Measurements from ENCODE around the gene NCKAP5L.
"Not testable (repeated sequence)": the region's sequence is repeated elsewhere in the genome, so short reads cannot be mapped to it uniquely, and the experiment has no call there.

The NCKAP5L gene

GRCh38 chr12:49828133-49829091 lies at the start of gene NCKAP5L:
Gene NCKAP5L, minus strand, starts transcription at chr12:49828413. Its CDS starts 24,369 bp downstream, at chr12:49804044.
- Histone ChIP-seq H3K9me3 (ENCODE audit: control insufficient read depth, insufficient read depth, low read length) (no peaks in the 10 kb centered on the region), H3K27me3 (ENCODE audit: control insufficient read depth, insufficient read depth, low read length) (no peaks in the 10 kb centered on the region), H3K9ac (ENCODE audit: low read depth, low read length) (peak within 1 kb of the TSS; percentile 70), H3K4me3 (ENCODE audit: low read depth, low read length) (peak within 1 kb of the TSS; percentile 90), H3K36me3 (ENCODE audit: control insufficient read depth, insufficient read depth, low read length) (no peaks in the 10 kb centered on the region), H3K27ac (ENCODE audit: low read depth, low read length) (peak within 1 kb of the TSS; percentile 93), H3K4me1 (ENCODE audit: control insufficient read depth, insufficient read depth, low read length) (peaks cover 35% of the 10 kb centered on the region)

- Histone ChIP-seq H3K9me3 (ENCODE audit: control insufficient read depth, insufficient read depth, low read length) (peaks cover 5% of the 10 kb centered on the region; the same call in 1 of the 2 replicates), H3K27me3 (ENCODE audit: control insufficient read depth, insufficient read depth, low read length) (no peaks in the 10 kb centered on the region), H3K27ac (ENCODE audit: low read depth, low read length) (no peak overlapping the region), H3K9ac (ENCODE audit: low read depth, low read length) (no peak overlapping the region), H3K4me1 (ENCODE audit: control insufficient read depth, insufficient read depth, low read length) (peaks cover 2% of the 10 kb centered on the region), H3K36me3 (ENCODE audit: control insufficient read depth, insufficient read depth, low read length) (no peaks in the 10 kb centered on the region), H3K4me3 (ENCODE audit: low read depth, low read length) (no peak overlapping the region)
Observed at GRCh38 chr12:49877066-49877465, 48.9 kb upstream of the NCKAP5L start.

GRCh38 chr12:49876070-49876469 lies 47.9 kb upstream of the NCKAP5L start:
- Histone ChIP-seq H3K9me3 (ENCODE audit: control insufficient read depth, insufficient read depth, low read length) (peaks cover 5% of the 10 kb centered on the region; the same call in 1 of the 2 replicates), H3K27ac (ENCODE audit: low read depth, low read length) (no peak overlapping the region)

GRCh38 chr12:49875115-49875720 lies 47.0 kb upstream of the NCKAP5L start:
- Histone ChIP-seq H3K9me3 (ENCODE audit: control insufficient read depth, insufficient read depth, low read length) (peaks cover 5% of the 10 kb centered on the region; the same call in 1 of the 2 replicates), H3K4me3 (ENCODE audit: low read depth, low read length) (no peak overlapping the region), H3K27ac (ENCODE audit: low read depth, low read length) (no peak overlapping the region), H3K9ac (ENCODE audit: low read depth, low read length) (no peak overlapping the region), H3K36me3 (ENCODE audit: control insufficient read depth, insufficient read depth, low read length) (no peaks in the 10 kb centered on the region), H3K27me3 (ENCODE audit: control insufficient read depth, insufficient read depth, low read length) (no peaks in the 10 kb centered on the region), H3K4me1 (ENCODE audit: control insufficient read depth, insufficient read depth, low read length) (no peaks in the 10 kb centered on the region)

More at GRCh38 chr12:49876070-49876469, 47.9 kb upstream of the NCKAP5L start:
- no peaks in the 10 kb centered on the region for H3K4me1 ChIP-seq (ENCODE audit: control insufficient read depth, insufficient read depth, low read length)
- H3K27me3 ChIP-seq (ENCODE audit: control insufficient read depth, insufficient read depth, low read length) = no peaks in the 10 kb centered on the region
- no peak overlapping the region for H3K9ac ChIP-seq (ENCODE audit: low read depth, low read length)
- no peaks in the 10 kb centered on the region for H3K36me3 ChIP-seq (ENCODE audit: control insufficient read depth, insufficient read depth, low read length)
- H3K4me3 ChIP-seq (ENCODE audit: low read depth, low read length) = no peak overlapping the region

- Histone ChIP-seq H3K27ac (ENCODE audit: low read depth, low read length) (no peak overlapping the region), H3K27me3 (ENCODE audit: control insufficient read depth, insufficient read depth, low read length) (no peaks in the 10 kb centered on the region), H3K36me3 (ENCODE audit: control insufficient read depth, insufficient read depth, low read length) (no peaks in the 10 kb centered on the region), H3K9me3 (ENCODE audit: control insufficient read depth, insufficient read depth, low read length) (peaks cover 5% of the 10 kb centered on the region; the same call in 1 of the 2 replicates), H3K4me3 (ENCODE audit: low read depth, low read length) (no peak overlapping the region), H3K4me1 (ENCODE audit: control insufficient read depth, insufficient read depth, low read length) (no peaks in the 10 kb centered on the region), H3K9ac (ENCODE audit: low read depth, low read length) (no peak overlapping the region)
Observed at GRCh38 chr12:49874142-49874897, 46.1 kb upstream of the NCKAP5L start.

GRCh38 chr12:49873361-49873934 lies 45.2 kb upstream of the NCKAP5L start:
- no peaks in the 10 kb centered on the region for H3K36me3 ChIP-seq (ENCODE audit: control insufficient read depth, insufficient read depth, low read length)
- peaks cover 4% of the 10 kb centered on the region; the same call in 1 of the 2 replicates for H3K9me3 ChIP-seq (ENCODE audit: control insufficient read depth, insufficient read depth, low read length)
- H3K27ac ChIP-seq (ENCODE audit: low read depth, low read length) = no peak overlapping the region
- H3K4me3 ChIP-seq (ENCODE audit: low read depth, low read length) = no peak overlapping the region
- H3K4me1 ChIP-seq (ENCODE audit: control insufficient read depth, insufficient read depth, low read length) = no peaks in the 10 kb centered on the region
- H3K9ac ChIP-seq (ENCODE audit: low read depth, low read length) = no peak overlapping the region
- no peaks in the 10 kb centered on the region for H3K27me3 ChIP-seq (ENCODE audit: control insufficient read depth, insufficient read depth, low read length)

GRCh38 chr12:49872781-49873181 lies 44.6 kb upstream of the NCKAP5L start:
- H3K4me1 ChIP-seq (ENCODE audit: control insufficient read depth, insufficient read depth, low read length) = no peaks in the 10 kb centered on the region

GRCh38 chr12:49872381-49872780 lies 44.2 kb upstream of the NCKAP5L start:
- Histone ChIP-seq H3K9ac (ENCODE audit: low read depth, low read length) (no peak overlapping the region), H3K9me3 (ENCODE audit: control insufficient read depth, insufficient read depth, low read length) (no peaks in the 10 kb centered on the region), H3K4me3 (ENCODE audit: low read depth, low read length) (no peak overlapping the region), H3K27me3 (ENCODE audit: control insufficient read depth, insufficient read depth, low read length) (no peaks in the 10 kb centered on the region), H3K4me1 (ENCODE audit: control insufficient read depth, insufficient read depth, low read length) (peaks cover under 1% of the 10 kb centered on the region; the same call in 1 of the 2 replicates), H3K36me3 (ENCODE audit: control insufficient read depth, insufficient read depth, low read length) (no peaks in the 10 kb centered on the region), H3K27ac (ENCODE audit: low read depth, low read length) (no peak overlapping the region)

More at GRCh38 chr12:49872781-49873181, 44.6 kb upstream of the NCKAP5L start:
- Histone ChIP-seq H3K9ac (ENCODE audit: low read depth, low read length) (no peak overlapping the region), H3K4me3 (ENCODE audit: low read depth, low read length) (no peak overlapping the region), H3K36me3 (ENCODE audit: control insufficient read depth, insufficient read depth, low read length) (no peaks in the 10 kb centered on the region), H3K27me3 (ENCODE audit: control insufficient read depth, insufficient read depth, low read length) (no peaks in the 10 kb centered on the region), H3K27ac (ENCODE audit: low read depth, low read length) (no peak overlapping the region), H3K9me3 (ENCODE audit: control insufficient read depth, insufficient read depth, low read length) (no peaks in the 10 kb centered on the region)

- not testable (repeated sequence) for H3K4me1 ChIP-seq (ENCODE audit: control insufficient read depth, insufficient read depth, low read length); H3K27me3 ChIP-seq (ENCODE audit: control insufficient read depth, insufficient read depth, low read length); H3K9ac ChIP-seq (ENCODE audit: low read depth, low read length); H3K36me3 ChIP-seq (ENCODE audit: control insufficient read depth, insufficient read depth, low read length); H3K27ac ChIP-seq (ENCODE audit: low read depth, low read length); H3K9me3 ChIP-seq (ENCODE audit: control insufficient read depth, insufficient read depth, low read length); H3K4me3 ChIP-seq (ENCODE audit: low read depth, low read length)
Observed at GRCh38 chr12:49871811-49872251, 43.6 kb upstream of the NCKAP5L start.

GRCh38 chr12:49871263-49871561 lies 43.0 kb upstream of the NCKAP5L start:
- Histone ChIP-seq H3K27ac (ENCODE audit: low read depth, low read length) (no peak overlapping the region), H3K4me3 (ENCODE audit: low read depth, low read length) (no peak overlapping the region)

More at GRCh38 chr12:49871263-49871561, 43.0 kb upstream of the NCKAP5L start:
- H3K4me1 ChIP-seq (ENCODE audit: control insufficient read depth, insufficient read depth, low read length) = peaks cover 3% of the 10 kb centered on the region; the same call in 1 of the 2 replicates
- no peaks in the 10 kb centered on the region for H3K27me3 ChIP-seq (ENCODE audit: control insufficient read depth, insufficient read depth, low read length)
- H3K36me3 ChIP-seq (ENCODE audit: control insufficient read depth, insufficient read depth, low read length) = no peaks in the 10 kb centered on the region
- no peak overlapping the region for H3K9ac ChIP-seq (ENCODE audit: low read depth, low read length)
- no peaks in the 10 kb centered on the region for H3K9me3 ChIP-seq (ENCODE audit: control insufficient read depth, insufficient read depth, low read length)

Data from HUES48 (cell line).